ENCODE results near the gene DLK2.
A peak's percentile ranks its signal among the peaks of the same experiment; 100 is the strongest.
"Not testable (repeated sequence)": the region's sequence is repeated elsewhere in the genome, so short reads cannot be mapped to it uniquely, and the experiment has no call there.

DLK2 gene, protein sequence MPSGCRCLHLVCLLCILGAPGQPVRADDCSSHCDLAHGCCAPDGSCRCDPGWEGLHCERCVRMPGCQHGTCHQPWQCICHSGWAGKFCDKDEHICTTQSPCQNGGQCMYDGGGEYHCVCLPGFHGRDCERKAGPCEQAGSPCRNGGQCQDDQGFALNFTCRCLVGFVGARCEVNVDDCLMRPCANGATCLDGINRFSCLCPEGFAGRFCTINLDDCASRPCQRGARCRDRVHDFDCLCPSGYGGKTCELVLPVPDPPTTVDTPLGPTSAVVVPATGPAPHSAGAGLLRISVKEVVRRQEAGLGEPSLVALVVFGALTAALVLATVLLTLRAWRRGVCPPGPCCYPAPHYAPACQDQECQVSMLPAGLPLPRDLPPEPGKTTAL

DNA sequence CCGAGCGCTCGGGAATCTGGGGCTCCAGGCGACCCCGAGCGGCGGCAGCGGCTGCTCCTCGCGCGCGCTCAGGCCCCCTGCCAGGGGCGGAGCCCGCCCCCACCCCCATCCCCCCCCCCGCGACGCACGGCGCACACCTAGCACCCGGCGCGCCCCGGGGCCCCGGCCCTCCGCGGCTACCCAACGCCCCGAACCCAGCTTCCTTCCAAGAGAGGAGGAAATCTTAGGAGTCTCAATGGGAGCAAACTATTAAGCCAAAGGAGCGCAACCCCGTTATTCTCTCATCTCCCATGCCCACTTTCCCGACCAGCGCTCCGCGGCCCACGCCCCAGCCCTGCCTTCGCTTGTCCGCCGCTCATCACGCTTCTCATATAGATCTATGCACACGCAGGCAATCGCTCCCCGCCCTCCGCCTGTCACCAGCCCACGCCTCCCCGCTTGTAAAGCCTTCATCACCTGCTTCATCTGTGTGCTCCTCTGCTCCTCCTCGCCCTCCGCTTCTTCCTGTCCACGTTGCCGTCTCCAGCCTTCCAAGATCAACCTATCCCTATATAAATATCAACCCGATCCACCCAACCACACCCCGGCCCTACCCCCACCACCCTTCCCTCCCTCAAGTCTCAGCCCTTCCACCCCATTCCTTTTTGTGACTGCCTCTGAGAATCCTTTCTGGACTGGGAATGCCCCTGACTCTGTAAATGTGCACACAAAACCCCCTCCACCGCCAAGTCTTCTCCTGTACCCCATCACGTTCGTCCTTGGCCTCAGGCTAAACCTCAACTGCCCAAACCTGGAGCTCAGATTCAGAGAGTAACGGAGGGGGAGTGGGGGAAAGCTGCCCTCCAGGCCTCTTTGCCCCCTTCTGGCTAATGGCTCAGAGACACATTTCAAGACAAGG, at the start of gene DLK2:
Gene DLK2, minus strand, starts transcription at position 18 of the 898 bp plus-strand sequence. CDS start 723 bp downstream, outside the sequence.
- DNase-seq, result peak in 1 of 2 experiments; percentile 22

DNA sequence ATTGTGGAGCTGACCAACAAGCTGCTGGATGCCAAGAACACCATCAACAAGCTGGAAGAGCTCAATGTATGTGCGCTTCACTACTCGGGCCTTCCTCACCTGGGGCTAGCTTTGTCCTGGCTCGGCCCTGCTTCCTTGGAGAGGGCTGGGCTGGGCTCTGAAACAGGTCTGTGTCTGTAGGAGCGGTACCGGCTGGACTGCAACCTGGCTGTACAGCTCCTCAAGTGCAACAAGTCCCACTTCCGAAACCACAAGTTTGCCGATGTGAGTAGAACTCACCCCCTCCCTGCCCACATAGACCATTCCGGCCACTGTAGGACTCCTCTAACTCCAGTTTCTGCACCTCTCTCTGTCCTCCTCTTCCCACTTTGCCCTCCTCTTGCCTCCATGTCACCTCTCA, 48.1 kb upstream of the DLK2 start:
- DNase-seq, result no peak

- no peak for DNase-seq
These were observed 47.3 kb upstream of the DLK2 start for GRCh38 chr6:43502666-43503065.

GRCh38 chr6:43500921-43501320, 45.6 kb upstream of the DLK2 start:
- DNase-seq, result no peak

GRCh38 chr6:43499028-43499815, 43.9 kb upstream of the DLK2 start:
- no peak for DNase-seq

DNA sequence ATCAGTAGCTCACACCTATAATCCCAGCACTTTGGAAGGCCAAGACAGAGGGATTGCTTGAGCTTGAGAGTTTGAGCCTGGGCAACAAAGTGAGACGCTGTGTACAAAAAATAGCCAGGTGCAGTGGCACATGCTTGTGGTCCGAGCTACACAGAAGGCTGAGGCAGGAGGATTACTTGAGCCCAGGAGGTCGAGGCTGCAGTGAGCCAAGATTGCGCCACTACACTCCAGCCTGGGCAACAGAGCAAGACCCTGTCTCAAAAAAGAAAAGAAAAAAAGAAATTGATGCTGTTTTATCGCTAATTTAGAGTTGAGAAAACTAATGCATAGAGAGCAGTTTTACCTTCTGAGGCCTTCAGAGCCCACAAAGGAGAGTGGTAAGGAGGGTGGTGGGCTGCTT, 42.9 kb upstream of the DLK2 start:
- DNase-seq, result not testable (repeated sequence)

DNA sequence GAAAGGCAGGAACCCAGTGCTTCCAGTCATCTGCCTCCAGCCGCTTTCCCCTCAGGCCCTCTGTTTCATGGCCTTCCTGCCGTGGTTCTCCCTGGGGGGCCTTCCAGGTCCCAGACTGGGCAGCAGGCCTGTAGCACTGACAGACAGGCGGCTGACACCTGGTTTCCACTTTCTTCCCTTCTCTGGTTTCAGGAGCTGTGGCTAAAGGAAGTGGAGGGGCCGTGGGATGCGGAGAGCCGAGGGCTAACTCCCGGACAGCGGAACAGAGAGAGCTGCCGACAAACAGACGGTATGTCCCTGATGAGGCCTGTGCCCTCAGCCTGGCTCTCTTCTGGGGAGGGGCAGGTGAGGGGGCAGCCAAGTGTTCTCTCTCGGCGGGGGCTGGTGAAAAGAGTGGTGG, 42.3 kb upstream of the DLK2 start:
- DNase-seq, result no peak

- DNase-seq, result no peak
These were observed 41.7 kb upstream of the DLK2 start for GRCh38 chr6:43497129-43497396.

- no peak for DNase-seq
These were observed 41.2 kb upstream of the DLK2 start for GRCh38 chr6:43496370-43497128.

GRCh38 chr6:43495409-43495941, 40.1 kb upstream of the DLK2 start:
- no peak for DNase-seq

GRCh38 chr6:43494766-43495165, 39.4 kb upstream of the DLK2 start:
- DNase-seq, result no peak

DNA sequence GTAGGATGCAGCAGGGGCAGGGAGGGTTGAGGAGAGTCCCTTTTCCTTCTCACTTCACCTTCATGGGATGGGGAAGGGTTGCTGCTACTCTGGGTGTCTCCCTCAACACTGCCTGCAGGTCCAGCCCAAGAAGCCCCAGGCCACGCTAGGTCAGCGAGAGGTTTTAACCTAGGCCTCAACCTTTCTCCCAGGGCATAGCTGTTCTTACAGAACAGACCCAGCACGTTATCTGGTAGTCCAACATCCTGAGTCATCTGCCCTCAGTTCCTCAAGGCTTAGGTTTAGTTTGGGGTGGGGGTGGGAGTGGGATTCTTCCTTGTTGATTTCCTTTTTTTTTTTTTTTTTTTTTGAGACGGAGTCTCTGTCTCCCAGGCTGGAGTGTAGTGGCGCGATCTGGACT, 39.0 kb upstream of the DLK2 start:
- no peak for DNase-seq

DNA sequence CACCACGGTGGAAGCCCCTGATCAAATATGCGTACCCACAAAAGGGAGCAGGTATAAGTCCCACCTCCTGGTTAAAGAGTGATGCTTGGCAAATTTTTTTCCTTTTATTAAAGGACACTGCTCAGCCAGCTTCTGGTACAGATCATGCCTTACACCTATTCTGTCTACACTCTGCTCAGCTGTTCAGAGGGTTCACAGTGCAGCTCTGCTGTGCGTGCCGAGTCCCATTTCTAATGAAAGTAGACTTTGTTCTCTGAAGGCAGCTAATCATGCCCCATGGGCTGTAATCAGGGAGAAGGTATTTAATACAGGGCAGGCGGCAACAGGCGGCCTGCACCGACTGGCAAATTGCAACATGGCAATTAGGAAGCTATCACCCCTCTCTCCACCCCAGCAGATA, 38.5 kb upstream of the DLK2 start:
- DNase-seq, result no peak

- no peak for DNase-seq
These were observed 37.9 kb upstream of the DLK2 start for GRCh38 chr6:43493230-43493629.

- no peak for DNase-seq
These were observed 37.3 kb upstream of the DLK2 start for GRCh38 chr6:43492673-43493072.

DNA sequence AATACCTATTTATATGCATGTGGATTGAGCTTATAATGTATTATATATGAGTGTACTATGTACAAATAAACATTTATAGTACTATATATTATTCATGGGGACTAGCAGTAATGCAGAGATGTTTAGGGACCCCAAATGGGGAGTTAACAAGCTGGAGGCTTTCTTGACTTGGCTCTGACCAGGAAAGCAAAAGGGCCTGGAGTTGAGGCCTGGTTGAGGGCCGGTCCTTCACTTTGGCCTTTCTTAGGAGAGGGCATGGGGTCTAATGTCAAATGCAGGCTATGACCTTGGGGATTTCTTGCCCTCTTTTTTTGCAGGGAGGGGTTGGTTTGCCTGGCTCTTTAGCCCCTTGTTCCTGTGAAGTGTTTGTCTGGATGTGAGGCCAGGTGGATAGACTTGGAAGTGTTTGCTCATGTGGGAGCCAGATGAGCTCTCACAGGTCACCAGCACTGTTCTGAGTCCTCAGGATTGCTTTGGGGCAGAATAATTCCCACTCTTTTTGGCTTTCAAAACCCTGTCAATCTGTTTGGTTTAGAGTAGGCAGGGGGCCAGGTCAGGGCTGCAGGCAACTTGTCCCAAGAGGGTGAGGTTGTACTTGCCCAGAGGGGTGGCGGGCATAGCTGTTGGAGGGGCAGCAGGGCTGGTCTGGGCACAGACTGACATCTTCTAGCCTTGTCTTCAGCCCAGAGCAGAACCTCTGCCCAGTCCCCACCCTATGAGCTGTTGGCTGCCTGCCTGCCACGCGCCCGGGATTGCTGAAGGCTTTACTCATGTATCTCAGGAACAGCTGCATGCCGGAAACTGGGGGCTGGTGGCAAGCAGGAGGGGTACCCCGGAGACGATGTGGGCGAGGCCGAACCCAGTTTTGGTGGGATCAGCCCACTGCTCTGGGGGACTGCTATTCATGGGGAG, 36.7 kb upstream of the DLK2 start:
- no peak for DNase-seq

GRCh38 chr6:43490523-43490939, 35.2 kb upstream of the DLK2 start:
- DNase-seq, result no peak

GRCh38 chr6:43489277-43490072, 34.1 kb upstream of the DLK2 start:
- no peak for DNase-seq

DNA sequence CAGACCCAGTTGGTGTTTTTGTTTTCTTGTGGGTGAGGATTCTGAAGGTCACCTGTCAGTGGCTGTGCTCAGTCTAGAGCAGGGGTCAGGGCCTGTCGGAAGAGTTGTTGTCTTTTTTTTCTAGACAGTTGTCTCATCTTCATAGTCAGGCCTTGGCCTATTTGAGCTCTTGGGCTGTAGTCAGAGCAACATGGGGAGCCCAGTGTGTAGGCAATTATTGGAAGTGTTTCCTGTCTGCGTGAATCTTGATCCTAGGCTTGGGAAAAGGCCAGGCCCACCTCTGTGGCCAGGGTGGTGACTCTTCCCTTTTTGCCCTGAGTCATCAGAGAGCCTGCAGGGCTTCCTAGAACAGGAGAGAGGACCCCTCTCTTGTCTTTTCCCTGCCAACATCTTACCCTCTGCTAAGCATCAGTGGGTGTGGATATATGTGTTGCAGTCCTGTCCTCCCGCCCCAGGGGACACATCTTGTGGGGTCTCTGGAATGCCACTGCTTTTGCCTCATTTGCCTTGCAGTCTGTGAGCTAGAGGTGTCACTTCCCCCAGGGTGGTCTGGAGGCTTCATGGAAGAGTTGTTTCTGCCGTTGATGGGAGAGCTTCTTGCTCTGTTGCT, 33.4 kb upstream of the DLK2 start:
- no peak for DNase-seq

Data from cerebellar nuclear complex (tissue), 1 donor.